GM21576 (cell line): ENCODE measurements around the gene THADA.
A peak's percentile ranks its signal among the peaks of the same experiment; 100 is the strongest.
"Not testable (repeated sequence)": the region's sequence is repeated elsewhere in the genome, so short reads cannot be mapped to it uniquely, and the experiment has no call there.

Experiments
- ATAC-seq: cut with Tn5 transposase; IDR thresholded peaks from one replicate; pipeline ENCODE4 v1.9.1; 2021; ENCODE audit warnings: mild to moderate bottlenecking, moderate library complexity; ENCODE audit not compliant: unreplicated experiment

The THADA gene

DNA sequence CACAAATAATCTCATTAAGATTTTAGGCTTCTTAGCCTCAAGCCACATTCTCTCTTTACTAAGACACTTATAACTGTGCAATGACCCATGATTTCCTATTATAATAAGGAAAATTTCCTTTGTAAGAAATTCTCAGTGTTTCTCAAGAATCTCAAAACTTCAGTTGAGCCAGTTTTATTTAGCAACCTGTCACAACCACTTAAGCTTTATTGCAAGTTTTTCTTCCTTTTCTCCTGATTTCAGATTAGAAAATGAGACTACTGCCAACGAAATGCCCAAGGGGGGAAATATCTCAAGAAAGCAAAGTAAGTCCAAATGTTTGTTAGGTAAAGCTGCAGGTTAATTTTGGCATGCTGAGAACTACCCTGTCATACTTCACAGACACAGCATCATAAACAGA lies 178.5 kb downstream of the THADA start:
- ATAC-seq: no peak

DNA sequence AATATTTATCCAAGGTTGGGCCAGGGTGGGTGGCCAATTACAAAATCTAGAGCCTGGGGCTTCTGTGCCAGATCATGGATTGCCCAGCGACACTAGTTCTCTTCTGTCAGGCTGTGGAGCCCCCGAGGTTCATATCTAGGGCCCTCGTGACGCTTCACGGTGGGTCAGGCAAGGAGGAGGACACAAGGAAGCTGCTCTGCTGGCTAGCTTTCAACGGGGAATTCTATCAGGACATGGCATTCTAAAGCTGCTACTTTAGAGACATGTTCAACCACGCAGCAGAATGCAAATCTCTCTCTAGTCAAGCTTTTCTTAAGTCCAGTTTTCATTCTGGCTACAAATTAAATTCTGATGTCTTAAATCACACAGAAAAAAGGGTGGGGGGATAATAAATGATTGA lies 180.2 kb downstream of the THADA start:
- ATAC-seq: no peak

DNA sequence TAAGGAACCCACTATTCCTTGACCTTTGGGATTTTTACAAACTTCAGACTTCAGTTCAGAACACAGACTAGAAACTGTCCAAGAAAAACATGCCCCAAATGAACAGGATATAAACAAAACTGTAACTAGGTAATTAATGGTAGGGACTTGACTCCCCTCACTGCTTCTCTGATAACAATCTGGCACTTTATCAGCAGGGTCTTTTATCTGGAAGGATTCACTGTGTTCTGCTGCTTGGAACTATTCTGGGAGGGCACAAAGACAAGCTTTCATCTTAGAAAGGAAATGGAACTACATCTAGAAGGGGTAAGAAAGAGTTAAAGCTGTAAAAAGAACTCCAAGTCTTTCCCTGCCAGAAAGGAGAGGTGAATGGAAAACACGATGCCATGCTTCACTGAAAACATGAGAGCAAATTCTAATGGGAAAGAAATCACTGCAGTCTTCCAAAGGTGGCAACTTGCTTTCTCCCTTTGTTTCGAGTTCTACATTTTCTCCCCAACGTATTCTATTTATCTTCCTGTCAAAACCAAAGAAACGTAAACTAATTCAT lies 181.2 kb downstream of the THADA start:
- ATAC-seq: no peak

DNA sequence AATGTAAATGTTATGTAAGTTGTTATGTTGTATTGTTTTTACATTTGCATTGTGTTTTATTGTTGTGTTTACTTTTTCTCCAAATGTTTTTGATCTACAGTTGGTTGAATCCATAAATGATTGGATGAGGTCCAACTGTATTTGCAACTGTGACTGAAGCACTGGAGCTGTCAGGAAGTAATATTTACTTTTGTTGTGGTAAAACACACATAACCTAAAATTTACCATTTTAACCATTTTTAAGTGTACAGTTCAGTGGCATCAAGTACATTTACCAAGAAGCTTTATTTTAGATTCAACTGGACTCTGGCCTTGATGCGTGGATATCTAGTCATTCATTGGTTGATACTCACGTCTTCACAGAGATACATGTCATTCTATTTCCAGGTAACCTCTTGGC lies 181.8 kb downstream of the THADA start:
- ATAC-seq: no peak

DNA sequence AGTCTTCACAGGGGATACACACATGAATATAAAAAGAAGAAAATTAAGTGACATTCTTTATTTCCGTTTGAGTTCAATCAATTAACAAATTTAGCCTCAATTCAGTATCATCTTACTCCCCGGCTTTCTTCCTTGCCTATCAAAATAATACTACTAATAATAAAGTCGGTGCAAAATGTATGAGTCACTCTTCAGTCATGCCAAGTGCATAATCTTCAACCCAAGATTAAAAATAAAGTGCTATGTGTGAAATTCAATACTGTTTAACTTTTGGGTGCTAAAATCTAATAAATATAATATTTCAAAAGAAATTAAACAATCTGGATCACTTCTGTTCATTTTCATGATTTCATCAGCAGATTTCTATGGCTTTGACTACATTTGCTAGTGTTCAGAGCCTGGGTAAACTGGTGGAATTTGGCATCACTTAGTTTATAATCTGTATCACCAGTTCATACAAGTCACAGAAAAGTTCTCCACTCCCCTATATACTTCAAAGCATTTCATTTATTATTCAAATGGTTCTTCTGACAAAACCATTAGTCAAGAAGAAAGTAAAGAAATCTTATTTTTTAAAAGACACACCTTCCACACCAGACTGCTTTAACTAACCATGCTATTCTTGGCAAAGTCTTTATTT lies 183.6 kb downstream of the THADA start:
- ATAC-seq: no peak

DNA sequence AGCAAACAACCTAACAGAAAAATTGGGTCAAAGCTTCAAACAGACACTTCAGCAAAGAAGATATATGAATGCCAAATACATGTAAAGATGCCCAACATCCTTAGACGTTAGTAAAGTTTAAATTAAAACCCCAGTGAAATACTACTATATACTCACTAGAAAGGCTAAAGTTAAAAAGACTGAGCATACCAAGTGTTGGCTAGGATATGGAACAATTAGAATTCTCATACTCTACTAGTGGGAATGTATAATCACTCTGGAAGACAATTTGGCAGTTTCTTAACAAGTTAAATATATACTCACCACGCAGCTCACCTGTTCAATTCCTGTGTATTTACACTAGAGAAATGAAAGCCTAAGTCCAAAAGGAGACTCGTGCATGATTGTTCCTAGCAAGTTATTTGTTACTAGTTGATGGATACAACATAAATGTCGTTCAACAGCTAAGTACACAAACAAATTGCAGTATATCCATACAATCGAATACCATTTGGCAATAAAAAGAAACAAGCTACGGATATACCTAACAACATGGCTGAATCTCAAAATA lies 185.7 kb downstream of the THADA start:
- ATAC-seq: no peak

DNA sequence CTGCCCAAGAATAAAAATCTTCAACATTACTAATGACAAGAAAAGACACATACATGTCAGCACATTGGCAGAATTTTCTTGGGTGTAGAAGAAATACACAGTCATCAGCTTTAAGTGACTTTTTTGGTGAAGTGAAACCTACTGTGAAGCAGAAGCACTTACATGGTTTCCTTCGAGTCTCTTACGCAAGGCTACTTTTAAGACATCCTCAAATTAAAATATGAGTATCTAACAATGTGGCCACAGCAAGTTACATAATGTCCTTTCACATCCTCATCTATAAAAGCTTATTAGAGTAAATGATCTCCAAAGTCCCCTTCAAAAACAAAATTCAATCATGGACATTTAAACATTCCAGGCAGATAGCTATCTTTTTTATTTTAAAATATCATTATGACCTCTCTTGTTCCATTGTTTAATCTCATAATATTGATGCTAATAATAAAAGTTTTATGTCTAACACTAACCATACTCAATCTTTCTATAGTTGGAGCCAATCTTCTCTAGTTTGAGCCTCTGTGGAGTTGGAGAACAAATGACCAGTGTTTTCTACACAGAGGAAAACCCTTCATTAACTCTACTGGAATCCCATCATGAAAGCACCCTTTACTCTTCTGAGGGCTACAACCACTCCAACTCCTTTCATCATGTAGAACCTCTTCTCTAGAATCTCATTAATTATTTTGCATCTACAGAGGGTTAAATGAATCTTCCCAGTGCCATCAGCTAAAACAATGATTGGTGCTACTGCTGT lies 187.3 kb downstream of the THADA start:
- ATAC-seq: peak; percentile 78

DNA sequence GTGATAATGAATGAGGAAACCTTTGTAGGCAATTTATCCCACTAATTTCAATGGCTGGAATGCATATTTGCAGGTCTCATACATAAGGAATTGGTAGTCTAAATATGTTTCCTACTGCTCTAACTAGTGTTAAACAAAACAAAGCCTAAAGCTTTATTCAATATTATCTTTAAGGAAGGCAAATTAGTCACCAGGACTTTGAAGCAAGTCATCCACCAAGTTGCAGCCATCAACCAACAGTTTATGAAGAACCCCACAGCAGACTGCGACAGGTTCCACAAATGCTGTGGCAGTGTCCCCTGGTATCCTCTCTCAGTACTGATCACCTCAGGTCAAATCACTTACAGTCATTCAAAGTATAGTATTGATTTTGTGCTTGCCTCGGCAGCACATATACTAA lies 187.9 kb downstream of the THADA start:
- ATAC-seq: peak; percentile 55

DNA sequence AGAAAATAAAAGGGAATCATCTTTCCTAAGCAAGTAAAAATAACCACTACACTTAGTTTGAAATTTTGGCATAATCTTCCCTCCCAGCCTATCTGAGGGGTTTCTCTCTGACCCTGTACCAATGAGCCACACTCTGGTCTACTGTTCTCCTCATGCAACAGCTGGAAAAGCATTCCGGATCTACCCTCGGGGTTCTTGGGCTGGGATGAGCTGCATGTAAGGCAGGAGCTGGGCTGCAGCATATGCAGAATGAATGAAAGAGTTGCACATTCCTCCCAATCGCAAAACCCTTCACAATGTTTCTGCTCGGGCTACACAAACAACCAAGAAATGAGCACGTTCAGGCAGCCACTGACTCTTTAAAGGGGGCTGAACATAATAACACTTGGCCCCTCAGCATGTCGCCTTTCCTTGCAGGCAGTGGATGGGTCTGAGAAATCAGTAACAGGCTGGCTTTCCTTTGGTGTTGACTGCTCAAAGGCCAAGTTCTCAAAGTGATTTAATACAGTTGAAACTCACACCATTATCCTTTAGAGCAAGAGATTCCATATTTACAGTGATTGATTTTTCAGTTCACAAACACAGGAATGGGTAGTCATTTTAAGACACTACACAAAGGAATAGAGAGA lies 189.1 kb downstream of the THADA start:
- ATAC-seq: no peak

DNA sequence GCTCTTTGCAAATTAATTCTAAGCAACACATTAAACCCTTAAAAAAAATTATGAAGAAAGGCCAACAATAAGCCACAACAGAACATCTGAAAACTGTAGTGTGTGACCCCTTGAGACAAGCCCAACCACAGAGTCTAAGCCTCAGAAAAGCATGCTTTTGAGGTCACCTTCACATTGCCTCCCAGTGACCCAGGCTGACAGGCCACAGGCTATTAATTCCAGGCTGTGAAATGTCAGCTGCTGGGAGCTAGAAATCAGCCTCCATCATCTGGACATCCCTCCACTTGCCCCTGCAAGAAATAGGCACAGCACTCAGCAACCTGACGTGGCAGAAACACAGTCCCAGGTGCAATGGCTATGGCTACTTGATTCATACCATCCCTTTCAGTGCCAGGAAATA lies 190.0 kb downstream of the THADA start:
- ATAC-seq: no peak

DNA sequence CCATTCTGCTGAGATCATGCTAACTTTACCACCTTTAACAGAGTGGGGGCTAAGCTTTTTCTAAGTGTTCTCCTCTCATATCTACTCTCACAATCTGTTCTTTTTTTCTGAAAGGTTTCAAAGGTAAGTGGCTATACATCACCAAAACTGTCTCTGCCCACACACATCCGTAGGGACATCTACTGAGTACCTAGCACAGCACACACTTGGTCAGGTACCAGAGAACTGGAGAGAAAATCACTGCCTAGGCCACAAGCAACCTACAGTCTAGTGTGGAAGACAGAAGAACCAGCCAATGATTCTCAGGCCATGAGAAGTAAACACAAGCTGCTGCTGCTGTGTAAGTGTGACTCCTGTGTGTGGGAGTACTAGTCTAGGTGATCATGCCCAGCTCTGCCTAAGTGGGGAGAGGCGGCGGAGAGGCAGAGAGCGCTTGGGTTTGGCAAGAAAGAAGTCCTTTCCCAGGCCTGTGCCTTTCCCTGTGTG lies 193.3 kb downstream of the THADA start:
- ATAC-seq: peak; percentile 45

DNA sequence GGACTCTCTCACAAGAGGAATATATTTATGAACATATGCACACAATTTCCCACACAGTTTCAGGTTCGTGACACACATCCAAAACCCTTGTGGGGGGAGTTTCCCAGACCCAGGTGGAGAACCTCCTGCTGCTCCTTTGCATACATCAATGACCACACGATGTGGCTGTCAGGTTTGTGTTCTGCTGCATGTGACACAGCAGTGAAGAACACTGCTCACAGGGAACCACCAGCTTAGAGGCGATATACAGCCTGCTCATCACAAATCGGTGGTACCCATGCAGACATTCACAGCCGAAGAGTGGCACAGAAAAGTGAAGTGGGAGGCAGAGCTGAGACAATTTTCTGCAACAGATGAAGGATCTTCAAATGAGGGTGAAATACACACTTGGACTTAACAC lies 193.8 kb downstream of the THADA start:
- ATAC-seq: peak; percentile 84

DNA sequence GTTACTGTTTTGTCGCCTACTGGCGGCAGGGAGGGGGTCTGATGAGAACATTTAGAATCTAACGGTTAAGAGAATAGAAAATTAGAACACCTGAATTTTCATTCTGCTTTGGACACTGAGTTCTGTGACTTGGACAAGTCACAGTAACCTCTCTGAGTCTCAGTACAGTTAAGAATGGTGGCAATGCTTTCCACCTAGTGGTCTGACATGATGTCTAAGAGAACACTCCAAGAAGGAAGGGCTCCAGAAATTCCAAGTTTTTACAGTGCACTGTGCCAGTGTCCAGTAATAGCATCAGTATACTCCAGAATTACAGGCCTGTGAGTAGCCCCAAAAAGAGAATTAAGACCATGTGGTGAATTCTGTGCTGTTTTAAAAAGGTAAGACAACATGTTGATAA lies 195.3 kb downstream of the THADA start:
- no peak for ATAC-seq

DNA sequence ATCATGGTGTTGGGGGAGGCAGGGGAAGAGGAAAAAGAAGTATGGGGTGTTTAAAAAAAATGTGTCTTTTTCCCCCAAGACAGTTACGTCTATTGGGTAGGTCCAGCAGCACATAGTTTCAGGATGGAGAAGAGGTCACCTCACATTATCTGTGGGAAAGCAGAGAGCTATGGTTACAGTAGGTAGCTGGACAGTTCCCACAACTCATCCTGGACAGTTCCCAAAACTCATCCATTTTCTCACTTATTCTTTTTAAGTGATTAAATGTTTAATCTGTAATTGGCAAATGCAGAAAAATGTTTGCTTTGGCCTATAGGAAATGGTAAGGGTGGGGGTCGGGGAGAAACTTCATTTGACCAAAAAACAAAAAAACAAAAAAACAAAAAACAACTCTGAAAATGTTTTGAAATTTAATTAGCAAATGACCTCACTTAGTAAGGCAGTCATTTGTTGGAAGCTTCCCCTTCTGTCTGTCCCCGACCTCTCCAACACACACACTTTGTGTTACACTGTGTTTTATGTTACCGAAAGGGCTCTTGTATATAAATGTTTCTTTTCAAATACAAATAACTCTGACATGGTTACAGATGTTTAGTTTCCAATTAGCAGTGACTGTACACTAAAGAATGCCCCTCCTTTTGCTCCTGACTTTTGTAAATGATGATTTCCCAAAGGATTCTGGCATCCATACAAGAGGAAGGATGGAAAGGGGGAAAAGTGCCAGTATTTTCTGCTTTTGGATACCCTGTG lies 196.1 kb downstream of the THADA start:
- ATAC-seq: no peak

DNA sequence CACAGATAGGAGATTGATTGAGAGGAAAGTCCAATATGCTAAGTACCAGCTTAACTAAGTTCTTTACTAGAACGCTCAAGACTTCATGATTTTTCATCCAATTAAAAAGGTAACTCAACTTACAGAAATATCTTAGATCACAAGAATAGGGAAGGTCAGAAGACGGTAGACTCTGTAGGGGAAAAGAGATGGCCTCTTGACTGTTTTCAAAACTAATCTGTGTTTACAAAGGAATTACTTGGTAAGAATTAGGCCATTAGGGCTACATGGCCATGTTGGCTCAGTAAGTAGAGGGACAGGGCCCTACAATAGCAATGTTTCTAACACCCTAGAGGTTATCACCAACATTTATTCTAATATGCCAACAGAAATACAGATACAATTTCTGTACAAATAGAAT lies 196.7 kb downstream of the THADA start:
- ATAC-seq: no peak

DNA sequence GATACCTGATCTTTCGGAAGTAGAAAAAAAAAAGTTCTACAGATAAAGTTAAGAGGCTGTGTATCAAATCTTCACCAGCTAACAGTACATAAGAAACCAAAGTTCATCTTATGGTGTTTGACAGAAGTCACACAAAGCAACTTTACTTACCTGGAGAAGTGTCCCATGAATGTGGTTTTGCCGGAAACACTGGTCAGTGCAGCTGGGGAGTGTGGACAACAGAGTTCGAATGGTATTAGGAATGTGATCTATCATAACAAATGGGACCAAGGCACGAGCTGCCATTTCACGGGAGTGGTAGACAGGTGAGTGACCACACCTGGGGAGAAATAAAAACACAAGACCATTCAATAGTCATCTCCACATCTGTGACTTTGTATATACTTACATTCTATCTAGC lies 198.0 kb downstream of the THADA start:
- ATAC-seq: no peak

DNA sequence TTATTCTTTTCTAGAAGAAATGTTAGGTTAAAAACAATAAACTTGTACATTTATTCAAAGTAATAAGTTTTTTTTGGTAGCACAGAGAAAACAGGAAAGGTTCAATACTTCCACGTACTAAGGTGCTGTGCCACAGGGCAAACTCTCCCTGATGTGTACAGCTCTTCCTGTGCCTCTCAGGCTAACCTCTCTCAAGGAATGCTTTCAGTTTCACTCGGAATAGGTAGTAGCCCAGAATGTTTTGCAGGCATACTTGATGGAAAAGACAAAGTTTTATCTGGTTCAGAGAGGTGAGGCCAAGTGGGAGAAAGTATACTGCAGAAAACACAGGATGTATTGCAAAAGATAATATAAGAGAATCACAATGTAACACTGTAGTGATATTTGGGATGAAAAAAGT lies 198.4 kb downstream of the THADA start:
- no peak for ATAC-seq

DNA sequence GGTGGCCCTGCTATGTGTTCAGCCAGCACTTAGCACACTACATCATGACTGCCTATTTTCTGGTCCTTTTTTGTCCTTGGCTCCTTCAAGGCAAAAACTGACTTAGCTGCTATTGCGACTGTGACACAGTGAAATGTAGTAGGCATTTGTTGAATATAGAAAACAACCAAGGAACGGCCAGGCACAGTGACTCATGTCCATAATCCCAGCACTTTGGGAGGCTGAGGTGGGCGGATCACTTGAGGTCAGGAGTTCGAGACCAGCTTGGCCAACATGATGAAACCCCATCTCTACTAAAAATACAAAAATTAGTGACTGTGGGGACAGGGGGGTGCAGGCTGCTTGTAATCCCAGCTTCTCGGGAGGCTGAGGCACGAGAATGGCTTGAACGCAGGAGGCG lies 199.5 kb downstream of the THADA start:
- ATAC-seq: not testable (repeated sequence)

DNA sequence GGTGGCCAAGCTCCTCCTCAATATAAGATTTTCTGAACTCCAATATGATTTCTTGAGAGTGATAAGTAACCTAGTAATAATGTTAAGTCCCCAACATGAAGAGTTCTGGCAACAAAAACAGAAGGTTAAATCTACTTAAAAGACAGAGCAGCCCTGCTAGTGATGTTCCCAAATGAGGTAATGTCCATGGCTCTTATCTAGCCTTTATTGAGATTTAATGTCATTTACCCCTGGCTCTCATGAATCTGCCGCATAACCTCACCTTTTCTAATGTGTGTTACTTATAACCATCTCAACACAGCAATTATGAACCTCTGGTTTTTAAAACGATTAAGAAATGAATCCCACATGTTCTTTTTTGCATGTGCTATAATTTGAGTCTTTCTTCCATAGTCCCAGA lies 201.9 kb downstream of the THADA start:
- no peak for ATAC-seq

DNA sequence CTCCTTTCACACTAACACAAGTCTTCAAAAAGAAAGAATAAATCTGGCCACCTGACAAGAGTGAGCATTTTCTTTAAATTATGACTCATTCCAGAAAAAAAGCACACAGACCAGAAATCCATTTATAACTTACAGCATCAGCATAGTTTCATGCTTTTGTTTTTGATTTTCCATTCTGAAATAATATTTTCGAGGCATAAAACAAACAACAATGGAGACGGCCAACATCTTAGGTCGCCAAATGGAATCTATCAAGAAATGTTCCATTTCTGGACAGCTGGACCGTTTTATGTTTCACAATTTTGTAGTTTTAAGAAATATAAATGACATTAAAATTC lies 204.0 kb downstream of the THADA start:
- ATAC-seq: no peak
